ENCODE data around the gene EPN3.

The EPN3 gene

DNA sequence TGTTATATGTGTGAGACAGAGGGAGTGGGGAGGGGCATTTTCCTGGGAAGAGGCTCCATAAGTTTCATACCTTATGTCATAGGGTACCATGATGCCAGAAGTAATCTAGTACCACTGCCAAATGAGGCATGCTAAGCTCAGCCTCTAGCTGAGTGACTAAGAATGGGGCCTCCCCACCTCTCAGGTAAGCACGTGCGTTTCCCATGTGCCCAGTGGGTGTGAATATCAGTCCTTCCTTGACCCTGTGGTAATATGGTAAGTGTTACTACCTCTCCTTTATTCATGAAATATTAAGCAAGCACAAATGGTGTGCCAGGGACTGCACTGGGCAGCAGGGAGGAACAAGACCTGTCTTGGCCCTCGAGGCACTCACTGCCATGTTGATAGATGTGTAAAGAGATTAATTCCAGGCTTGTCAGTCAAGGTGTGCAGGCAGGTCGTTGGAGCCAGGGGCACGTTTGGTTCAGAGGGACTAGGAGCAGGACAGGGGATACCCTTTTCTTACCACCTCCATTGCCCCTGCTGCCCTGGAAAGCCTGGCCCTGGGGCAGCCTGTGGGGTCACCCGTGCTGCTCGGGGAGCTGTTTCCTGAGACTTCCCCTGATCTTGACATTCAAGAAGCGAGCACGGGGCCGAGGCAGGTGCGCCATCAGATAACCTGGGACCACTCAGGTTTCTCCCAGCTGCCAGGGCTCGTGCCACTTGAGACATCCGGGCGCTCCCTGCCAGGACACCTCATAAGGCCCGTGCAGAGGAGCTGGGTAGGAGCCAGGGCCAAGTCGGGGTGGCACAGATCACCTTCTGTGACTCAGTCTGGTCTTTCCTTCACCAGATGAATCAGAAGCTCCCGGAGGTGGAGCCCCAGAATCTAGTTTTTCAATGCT lies 45.1 kb upstream of the EPN3 start:
- no peak overlapping the region for H3K27ac ChIP-seq (ENCODE audit: extremely low read depth, low read depth, low read length)
- no peaks in the 10 kb centered on the region for H3K9me3 ChIP-seq (ENCODE audit: control insufficient read depth, insufficient read depth, low read depth, low read length)
- ChIA-PET POLR2A (interaction anchor here (1.1 kb wide), 2 partner anchors 17 to 91 kb away, joined by 3 to 4 read pairs; partner anchors contain the start of gene LRRC59), CTCF (interaction anchor here (0.5 to 10.0 kb wide), 3 partner anchors 9 to 143 kb away, joined by 3 to 95 read pairs (median 4); no protein-coding TSS in a partner anchor)
- TF ChIP-seq, protein P1, sequence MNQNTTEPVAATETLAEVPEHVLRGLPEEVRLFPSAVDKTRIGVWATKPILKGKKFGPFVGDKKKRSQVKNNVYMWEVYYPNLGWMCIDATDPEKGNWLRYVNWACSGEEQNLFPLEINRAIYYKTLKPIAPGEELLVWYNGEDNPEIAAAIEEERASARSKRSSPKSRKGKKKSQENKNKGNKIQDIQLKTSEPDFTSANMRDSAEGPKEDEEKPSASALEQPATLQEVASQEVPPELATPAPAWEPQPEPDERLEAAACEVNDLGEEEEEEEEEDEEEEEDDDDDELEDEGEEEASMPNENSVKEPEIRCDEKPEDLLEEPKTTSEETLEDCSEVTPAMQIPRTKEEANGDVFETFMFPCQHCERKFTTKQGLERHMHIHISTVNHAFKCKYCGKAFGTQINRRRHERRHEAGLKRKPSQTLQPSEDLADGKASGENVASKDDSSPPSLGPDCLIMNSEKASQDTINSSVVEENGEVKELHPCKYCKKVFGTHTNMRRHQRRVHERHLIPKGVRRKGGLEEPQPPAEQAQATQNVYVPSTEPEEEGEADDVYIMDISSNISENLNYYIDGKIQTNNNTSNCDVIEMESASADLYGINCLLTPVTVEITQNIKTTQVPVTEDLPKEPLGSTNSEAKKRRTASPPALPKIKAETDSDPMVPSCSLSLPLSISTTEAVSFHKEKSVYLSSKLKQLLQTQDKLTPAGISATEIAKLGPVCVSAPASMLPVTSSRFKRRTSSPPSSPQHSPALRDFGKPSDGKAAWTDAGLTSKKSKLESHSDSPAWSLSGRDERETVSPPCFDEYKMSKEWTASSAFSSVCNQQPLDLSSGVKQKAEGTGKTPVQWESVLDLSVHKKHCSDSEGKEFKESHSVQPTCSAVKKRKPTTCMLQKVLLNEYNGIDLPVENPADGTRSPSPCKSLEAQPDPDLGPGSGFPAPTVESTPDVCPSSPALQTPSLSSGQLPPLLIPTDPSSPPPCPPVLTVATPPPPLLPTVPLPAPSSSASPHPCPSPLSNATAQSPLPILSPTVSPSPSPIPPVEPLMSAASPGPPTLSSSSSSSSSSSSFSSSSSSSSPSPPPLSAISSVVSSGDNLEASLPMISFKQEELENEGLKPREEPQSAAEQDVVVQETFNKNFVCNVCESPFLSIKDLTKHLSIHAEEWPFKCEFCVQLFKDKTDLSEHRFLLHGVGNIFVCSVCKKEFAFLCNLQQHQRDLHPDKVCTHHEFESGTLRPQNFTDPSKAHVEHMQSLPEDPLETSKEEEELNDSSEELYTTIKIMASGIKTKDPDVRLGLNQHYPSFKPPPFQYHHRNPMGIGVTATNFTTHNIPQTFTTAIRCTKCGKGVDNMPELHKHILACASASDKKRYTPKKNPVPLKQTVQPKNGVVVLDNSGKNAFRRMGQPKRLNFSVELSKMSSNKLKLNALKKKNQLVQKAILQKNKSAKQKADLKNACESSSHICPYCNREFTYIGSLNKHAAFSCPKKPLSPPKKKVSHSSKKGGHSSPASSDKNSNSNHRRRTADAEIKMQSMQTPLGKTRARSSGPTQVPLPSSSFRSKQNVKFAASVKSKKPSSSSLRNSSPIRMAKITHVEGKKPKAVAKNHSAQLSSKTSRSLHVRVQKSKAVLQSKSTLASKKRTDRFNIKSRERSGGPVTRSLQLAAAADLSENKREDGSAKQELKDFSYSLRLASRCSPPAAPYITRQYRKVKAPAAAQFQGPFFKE (tag by site-specific recombination; IDR thresholded peaks at IDR 0.05; ENCODE audit: borderline replicate concordance): no peak
- TF ChIP-seq FEZF1 (tag by site-specific recombination; IDR thresholded peaks at IDR 0.05): no peak
- no peak for TF ChIP-seq ZNF114 (tag by site-specific recombination; IDR thresholded peaks at IDR 0.05)
- no peak for TF ChIP-seq GLI4 (tag by site-specific recombination; IDR thresholded peaks at IDR 0.05)
- no peak for TF ChIP-seq ZNF610 (tag by site-specific recombination; IDR thresholded peaks at IDR 0.05; ENCODE audit: borderline replicate concordance)
- TF ChIP-seq ZNF10 (tag by site-specific recombination; IDR thresholded peaks at IDR 0.05): no peak
- TF ChIP-seq TCF7L2 (IDR thresholded peaks at IDR 0.05; ENCODE audit: borderline replicate concordance, low read depth, low read length): no peak
- TF ChIP-seq ZNF416 (tag by site-specific recombination; IDR thresholded peaks at IDR 0.05): no peak
- no peak for TF ChIP-seq KLF1 (tag by site-specific recombination; IDR thresholded peaks at IDR 0.05)
- no peaks in the 10 kb centered on the region for H3K4me1 ChIP-seq (ENCODE audit: control insufficient read depth, insufficient read depth, low read length)
- no peak overlapping the region for H3K4me3 ChIP-seq (ENCODE audit: low read depth, low read length)
- H3K36me3 ChIP-seq (ENCODE audit: control insufficient read depth in 2 of 2, insufficient read depth in 1 of 2, low read length in 2 of 2): peaks cover 18 to 33% of the 10 kb centered on the region in 2 experiments

DNA sequence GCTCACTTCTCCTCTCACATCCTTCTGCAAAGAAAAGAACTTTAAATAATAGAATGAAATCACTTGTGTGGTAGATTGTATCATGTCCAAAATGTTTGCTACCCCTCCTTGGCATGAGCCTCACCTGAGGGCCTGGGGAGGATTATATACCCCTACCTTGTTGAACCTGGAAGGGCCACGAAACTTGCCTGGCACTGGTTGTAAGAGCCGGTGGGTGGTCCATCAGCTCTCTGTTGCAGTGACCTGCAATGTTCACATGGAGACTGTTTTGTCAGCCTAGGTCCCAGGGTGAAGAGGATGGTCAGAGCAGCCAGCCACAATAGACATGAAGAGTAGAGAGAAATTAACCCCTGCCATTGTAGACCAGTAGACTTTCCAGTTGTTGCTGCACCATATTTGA lies 43.7 kb upstream of the EPN3 start:
- POLR2A ChIA-PET: no interaction called here
- Histone ChIP-seq H3K36me3 (ENCODE audit: control insufficient read depth in 2 of 2, insufficient read depth in 1 of 2, low read length in 2 of 2) (peaks cover 7 to 25% of the 10 kb centered on the region in 2 experiments), H3K27ac (ENCODE audit: extremely low read depth, low read depth, low read length) (no peak overlapping the region), H3K9me3 (ENCODE audit: control insufficient read depth, insufficient read depth, low read depth, low read length) (no peaks in the 10 kb centered on the region), H3K4me1 (ENCODE audit: control insufficient read depth, insufficient read depth, low read length) (0 out of 2 replicates have a peak, but pooled peaks cover 3% of the 10 kb centered on the region), H3K4me3 (ENCODE audit: low read depth, low read length) (no peak overlapping the region)
- CTCF ChIA-PET: interaction anchor here (0.6 to 10.0 kb wide), 3 partner anchors 12 to 126 kb away, joined by 4 to 95 read pairs (median 5); partner anchors contain the start of gene EME1
- TF ChIP-seq ZNF394 (tag by site-specific recombination; IDR thresholded peaks at IDR 0.05; ENCODE audit: borderline replicate concordance): no peak
- TF ChIP-seq, protein P2, sequence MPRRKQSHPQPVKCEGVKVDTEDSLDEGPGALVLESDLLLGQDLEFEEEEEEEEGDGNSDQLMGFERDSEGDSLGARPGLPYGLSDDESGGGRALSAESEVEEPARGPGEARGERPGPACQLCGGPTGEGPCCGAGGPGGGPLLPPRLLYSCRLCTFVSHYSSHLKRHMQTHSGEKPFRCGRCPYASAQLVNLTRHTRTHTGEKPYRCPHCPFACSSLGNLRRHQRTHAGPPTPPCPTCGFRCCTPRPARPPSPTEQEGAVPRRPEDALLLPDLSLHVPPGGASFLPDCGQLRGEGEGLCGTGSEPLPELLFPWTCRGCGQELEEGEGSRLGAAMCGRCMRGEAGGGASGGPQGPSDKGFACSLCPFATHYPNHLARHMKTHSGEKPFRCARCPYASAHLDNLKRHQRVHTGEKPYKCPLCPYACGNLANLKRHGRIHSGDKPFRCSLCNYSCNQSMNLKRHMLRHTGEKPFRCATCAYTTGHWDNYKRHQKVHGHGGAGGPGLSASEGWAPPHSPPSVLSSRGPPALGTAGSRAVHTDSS (tag by site-specific recombination; IDR thresholded peaks at IDR 0.05): no peak
- no peak for TF ChIP-seq KLF8 (tag by site-specific recombination; IDR thresholded peaks at IDR 0.05)
- TF ChIP-seq, protein P3, sequence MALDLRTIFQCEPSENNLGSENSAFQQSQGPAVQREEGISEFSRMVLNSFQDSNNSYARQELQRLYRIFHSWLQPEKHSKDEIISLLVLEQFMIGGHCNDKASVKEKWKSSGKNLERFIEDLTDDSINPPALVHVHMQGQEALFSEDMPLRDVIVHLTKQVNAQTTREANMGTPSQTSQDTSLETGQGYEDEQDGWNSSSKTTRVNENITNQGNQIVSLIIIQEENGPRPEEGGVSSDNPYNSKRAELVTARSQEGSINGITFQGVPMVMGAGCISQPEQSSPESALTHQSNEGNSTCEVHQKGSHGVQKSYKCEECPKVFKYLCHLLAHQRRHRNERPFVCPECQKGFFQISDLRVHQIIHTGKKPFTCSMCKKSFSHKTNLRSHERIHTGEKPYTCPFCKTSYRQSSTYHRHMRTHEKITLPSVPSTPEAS (tag by site-specific recombination; IDR thresholded peaks at IDR 0.05): no peak
- TF ChIP-seq ZNF354C (tag by site-specific recombination; IDR thresholded peaks at IDR 0.05; ENCODE audit: borderline replicate concordance, low read depth): no peak
- no peak for TF ChIP-seq ZNF169 (tag by site-specific recombination; IDR thresholded peaks at IDR 0.05)
- TF ChIP-seq ZNF600 (tag by site-specific recombination; IDR thresholded peaks at IDR 0.05): no peak
- TF ChIP-seq KLF1 (tag by site-specific recombination; IDR thresholded peaks at IDR 0.05): no peak
- TF ChIP-seq SP3 (tag by site-specific recombination; IDR thresholded peaks at IDR 0.05): no peak
- TF ChIP-seq, protein P4, sequence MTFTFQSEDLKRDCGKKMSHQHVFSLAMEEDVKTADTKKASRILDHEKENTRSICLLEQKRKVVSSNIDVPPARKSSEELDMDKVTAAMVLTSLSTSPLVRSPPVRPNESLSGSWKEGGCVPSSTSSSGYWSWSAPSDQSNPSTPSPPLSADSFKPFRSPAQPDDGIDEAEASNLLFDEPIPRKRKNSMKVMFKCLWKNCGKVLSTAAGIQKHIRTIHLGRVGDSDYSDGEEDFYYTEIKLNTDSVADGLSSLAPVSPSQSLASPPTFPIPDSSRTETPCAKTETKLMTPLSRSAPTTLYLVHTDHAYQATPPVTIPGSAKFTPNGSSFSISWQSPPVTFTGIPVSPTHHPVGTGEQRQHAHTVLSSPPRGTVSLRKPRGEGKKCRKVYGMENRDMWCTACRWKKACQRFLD (tag by site-specific recombination; IDR thresholded peaks at IDR 0.05): no peak

All from HEK293 (cell line).